ENCODE results near the gene DIO3.

DNA sequence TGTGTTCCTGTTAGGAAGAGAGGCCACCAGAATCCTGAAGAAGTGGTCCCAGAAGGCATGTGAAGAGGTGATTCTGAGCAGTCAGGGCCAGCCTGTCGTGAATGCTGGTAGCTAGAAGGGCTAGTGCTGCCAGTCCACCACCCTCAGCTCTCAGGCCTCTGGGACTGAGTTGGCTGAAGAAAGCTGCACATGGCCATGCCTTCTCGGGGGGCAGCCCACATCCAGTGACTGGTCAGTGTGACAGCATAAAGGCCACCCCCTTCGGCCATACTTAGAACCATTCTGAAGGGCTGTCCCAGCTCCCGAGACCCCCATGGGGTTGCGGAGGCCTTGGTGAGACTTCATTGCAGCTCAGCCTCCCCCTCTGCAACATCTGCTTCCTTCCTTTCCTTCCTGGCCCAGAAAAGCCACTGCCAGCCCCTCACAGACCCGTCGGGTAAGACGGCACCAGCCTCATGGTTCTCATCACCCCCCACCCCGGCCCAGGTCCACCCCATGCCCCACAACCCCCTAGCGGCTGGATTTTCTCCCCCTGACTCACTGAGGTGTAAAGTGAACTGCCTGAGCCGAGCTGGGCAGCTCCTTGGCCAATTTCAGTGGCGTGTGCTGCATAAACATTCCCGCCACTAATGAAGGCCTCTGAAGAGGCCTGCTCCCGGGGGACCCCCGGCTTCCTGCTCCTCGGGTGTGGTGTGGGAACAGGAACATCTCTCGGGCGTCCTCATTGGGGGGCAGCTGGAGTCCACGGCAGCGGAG lies 49.5 kb upstream of the DIO3 start:
- no peak for TF ChIP-seq EP300 (IDR thresholded peaks at IDR 0.05)
- TF ChIP-seq, protein P1, sequence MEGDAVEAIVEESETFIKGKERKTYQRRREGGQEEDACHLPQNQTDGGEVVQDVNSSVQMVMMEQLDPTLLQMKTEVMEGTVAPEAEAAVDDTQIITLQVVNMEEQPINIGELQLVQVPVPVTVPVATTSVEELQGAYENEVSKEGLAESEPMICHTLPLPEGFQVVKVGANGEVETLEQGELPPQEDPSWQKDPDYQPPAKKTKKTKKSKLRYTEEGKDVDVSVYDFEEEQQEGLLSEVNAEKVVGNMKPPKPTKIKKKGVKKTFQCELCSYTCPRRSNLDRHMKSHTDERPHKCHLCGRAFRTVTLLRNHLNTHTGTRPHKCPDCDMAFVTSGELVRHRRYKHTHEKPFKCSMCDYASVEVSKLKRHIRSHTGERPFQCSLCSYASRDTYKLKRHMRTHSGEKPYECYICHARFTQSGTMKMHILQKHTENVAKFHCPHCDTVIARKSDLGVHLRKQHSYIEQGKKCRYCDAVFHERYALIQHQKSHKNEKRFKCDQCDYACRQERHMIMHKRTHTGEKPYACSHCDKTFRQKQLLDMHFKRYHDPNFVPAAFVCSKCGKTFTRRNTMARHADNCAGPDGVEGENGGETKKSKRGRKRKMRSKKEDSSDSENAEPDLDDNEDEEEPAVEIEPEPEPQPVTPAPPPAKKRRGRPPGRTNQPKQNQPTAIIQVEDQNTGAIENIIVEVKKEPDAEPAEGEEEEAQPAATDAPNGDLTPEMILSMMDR (IDR thresholded peaks at IDR 0.05), result no peak
- TF ChIP-seq POLR2A (IDR thresholded peaks at IDR 0.05), result no peak
- no peak for TF ChIP-seq POLR2AphosphoS5 (IDR thresholded peaks at IDR 0.05)
